HG03469 (cell line): ENCODE data around the gene BLZF1.
"Not testable (repeated sequence)": the region's sequence is repeated elsewhere in the genome, so short reads cannot be mapped to it uniquely, and the experiment has no call there.

Experiments
- ATAC-seq: cut with Tn5 transposase; IDR thresholded peaks from one replicate; pipeline ENCODE4 v1.9.1; 2021; ENCODE audit warnings: mild to moderate bottlenecking, moderate library complexity, moderate number of reproducible peaks; ENCODE audit not compliant: unreplicated experiment

BLZF1 gene, protein sequence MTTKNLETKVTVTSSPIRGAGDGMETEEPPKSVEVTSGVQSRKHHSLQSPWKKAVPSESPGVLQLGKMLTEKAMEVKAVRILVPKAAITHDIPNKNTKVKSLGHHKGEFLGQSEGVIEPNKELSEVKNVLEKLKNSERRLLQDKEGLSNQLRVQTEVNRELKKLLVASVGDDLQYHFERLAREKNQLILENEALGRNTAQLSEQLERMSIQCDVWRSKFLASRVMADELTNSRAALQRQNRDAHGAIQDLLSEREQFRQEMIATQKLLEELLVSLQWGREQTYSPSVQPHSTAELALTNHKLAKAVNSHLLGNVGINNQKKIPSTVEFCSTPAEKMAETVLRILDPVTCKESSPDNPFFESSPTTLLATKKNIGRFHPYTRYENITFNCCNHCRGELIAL

GRCh38 chr1:169367686-169368405 lies at the start of gene BLZF1, which contains the start of gene NME7:
Gene BLZF1, plus strand, starts transcription at chr1:169368195. Its CDS starts 1,328 bp downstream, at chr1:169369523.
Gene NME7, minus strand, starts transcription at chr1:169367797. Its CDS starts 87 bp downstream, at chr1:169367710.
- ATAC-seq, result peak; percentile 79

GRCh38 chr1:169318536-169319244 lies 49.3 kb upstream of the BLZF1 start:
- ATAC-seq, result no peak

- no peak for ATAC-seq
These were observed 46.5 kb upstream of the BLZF1 start for GRCh38 chr1:169321539-169321938.

GRCh38 chr1:169322138-169322537 lies 45.9 kb upstream of the BLZF1 start:
- ATAC-seq, result no peak

GRCh38 chr1:169325117-169325516 lies 42.9 kb upstream of the BLZF1 start:
- ATAC-seq, result no peak

DNA sequence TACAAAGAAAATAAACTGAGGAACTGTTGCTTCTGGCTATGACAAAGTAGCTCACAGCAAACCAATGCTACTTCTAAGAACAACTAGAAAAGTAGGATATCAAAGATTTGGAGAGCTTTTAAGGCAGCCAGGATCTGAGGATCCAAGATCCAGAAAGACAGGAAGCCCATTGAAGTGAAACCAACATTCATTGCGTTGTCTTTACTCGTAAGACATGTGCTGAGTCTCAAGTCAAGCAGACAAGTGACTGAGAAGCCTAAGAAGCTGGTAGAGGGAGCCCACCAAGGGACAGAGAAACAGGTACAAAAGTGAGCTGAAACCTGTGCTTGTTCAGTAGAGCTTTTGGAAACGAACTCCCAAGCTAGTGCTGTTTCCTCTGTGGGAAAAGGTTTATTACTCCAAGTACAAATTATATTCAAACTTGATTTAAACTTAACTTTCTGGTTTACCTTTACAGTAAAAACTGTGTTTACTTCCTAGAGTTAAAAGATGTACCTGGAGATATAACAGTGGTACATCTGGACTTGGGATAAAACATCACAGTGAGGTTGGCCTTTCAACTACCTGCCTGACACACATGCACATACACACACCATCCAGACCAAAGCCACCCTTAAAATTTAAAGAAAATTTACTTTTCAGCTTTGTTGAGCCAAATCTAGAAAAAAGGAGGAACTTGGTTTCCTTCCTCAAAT lies 41.6 kb upstream of the BLZF1 start:
- peak; percentile 16 for ATAC-seq

GRCh38 chr1:169326956-169327268 lies 41.1 kb upstream of the BLZF1 start:
- peak; percentile 96 for ATAC-seq

GRCh38 chr1:169327875-169328274 lies 40.1 kb upstream of the BLZF1 start:
- ATAC-seq, result no peak

DNA sequence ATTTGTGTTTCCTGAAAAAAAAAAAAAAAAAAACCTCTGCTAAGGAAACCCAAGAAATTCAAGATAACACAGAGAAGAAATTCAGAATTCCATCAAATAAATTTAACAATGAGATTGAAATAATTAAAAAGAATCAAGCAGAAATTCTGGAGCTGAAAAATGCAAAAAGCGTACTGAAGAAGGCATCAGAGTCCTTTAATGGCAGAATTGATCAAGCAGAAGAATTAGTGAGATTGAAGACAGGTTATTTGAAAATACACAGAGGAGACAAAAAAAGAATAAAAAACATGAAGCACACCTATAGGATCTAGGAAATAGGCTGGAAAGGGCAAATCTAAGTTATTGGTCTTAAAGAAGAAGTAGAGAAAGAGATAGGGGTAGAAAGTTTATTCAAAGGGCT lies 38.6 kb upstream of the BLZF1 start:
- no peak for ATAC-seq

DNA sequence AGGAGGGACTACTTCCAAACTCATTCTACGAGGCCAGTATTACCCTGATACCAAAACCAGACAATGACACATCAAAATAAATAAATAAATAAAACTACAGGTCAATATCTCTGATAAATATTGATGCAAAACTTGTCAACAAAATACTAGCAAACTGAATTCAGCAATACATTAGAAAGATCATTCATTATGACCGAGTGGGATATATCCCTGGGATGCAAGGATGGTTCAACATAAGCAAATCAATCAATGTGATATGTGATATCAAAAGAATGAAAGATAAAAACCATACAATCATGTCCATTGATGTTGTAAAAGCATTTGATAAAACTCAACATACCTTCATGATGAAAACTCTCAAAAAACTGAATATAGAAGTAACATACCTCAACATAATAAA lies 37.1 kb upstream of the BLZF1 start:
- ATAC-seq, result no peak

GRCh38 chr1:169334727-169335126 lies 33.3 kb upstream of the BLZF1 start:
- not testable (repeated sequence) for ATAC-seq

GRCh38 chr1:169336947-169337715 lies 30.9 kb upstream of the BLZF1 start:
- not testable (repeated sequence) for ATAC-seq

GRCh38 chr1:169338617-169339016 lies 29.4 kb upstream of the BLZF1 start:
- ATAC-seq, result no peak

- no peak for ATAC-seq
These were observed 28.2 kb upstream of the BLZF1 start for GRCh38 chr1:169339773-169340172.

DNA sequence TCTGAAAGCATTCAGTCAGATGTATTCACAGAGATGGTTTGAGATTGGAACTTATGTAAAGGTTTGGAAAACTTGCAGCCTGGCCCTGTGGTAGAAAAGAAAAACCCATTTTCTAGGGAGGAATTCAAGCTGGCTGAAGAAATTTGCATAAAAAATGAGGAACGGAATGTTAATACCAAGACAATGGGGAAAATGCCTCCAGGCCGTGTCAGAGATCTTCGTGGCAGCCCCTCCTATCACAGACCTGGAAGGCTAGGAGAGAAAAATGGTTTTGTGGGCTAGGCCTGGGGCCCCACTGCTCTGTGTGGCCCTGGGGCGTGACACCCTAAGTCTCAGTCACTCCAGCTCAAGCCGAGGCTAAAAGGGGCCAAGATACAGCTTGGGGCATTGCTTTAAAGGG lies 27.1 kb upstream of the BLZF1 start:
- ATAC-seq, result no peak

GRCh38 chr1:169342096-169342495 lies 25.9 kb upstream of the BLZF1 start:
- not testable (repeated sequence) for ATAC-seq

DNA sequence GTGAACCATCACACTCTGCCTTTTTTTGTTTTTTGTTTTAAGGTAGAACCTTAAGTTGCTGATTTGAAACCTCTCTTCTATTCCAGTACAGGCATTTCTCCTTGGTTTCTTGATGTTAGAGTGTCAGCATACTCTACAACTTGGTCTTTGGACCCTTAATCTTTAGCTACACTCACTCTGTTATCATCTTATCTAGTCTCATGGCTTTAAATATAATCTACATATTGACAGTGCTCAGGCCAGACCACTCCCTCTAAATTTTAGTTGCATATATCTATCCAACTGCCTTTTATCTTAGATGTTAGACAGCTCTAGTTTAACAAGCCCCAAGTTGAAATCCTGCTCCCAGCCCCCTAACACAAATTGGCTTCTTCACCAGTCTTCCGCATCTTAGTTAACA lies 22.5 kb upstream of the BLZF1 start:
- no peak for ATAC-seq

DNA sequence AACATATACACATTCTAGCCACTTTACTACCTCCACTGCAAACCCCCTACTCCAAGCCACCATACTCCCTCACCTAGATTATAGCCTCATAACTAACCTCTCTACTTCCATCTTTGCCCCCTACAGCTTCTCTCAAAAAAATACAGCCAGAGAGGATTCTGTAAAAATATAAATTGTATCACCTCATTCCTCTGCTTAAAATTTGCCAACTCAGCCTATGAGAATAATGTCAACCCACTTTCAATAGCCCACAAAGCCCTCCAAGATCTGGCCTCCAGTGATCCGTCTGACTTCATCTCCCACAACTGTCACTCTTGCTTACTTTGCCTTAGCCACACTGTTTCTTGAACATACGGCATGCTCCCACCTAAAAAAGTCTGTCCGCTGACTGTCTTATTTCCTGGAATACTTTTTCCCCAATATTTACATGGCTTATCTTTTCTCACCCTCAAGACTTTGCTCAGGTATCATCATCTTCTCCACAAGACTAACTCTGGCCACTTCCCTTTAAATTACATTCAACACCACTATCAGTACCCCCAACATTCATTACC lies 21.9 kb upstream of the BLZF1 start:
- ATAC-seq, result no peak

DNA sequence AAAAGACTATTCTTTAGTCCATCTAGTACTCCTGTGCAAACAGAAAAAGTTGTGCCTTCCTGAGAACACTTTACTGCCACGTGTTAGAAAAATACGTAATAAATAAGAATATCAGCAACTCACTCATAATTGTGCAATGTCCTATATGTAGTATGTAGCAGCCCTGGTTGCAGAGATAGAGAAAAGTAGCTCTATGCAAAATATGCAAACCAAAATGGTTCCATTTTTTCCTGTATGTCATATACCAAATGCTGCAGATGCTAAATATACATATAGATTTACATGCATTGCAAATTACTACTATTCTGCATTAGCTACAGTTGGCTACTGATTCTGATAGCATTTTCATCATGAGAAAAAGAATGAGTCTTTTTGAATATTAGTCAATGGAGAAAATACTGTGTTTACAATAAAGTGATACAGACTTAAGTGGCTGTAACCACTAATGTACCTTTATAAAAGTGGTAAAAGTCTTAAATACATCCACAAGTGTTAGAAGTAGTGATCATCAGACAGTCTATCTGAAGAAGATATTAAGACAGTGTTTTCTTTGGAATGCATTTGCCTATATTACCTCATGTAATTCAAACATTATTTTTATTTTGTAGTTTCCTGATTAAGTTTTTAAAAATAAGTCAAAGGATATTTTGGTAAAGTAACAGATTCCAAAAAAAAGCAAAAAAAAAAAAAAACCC lies 20.2 kb upstream of the BLZF1 start:
- no peak for ATAC-seq
